HG02870 (cell line): ENCODE results near the gene WHRN.

Experiments
- ATAC-seq: cut with Tn5 transposase; IDR thresholded peaks from one replicate; pipeline ENCODE4 v1.9.1; 2021; ENCODE audit warnings: mild to moderate bottlenecking, moderate library complexity; ENCODE audit not compliant: unreplicated experiment

Gene WHRN

GRCh38 chr9:114386886-114387679 lies 118.2 kb downstream of the WHRN start:
- ATAC-seq, result no peak

GRCh38 chr9:114386361-114386885 lies 118.8 kb downstream of the WHRN start:
- no peak for ATAC-seq

- ATAC-seq, result peak; percentile 74
Observed at GRCh38 chr9:114385397-114386181, 119.7 kb downstream of the WHRN start.

- no peak for ATAC-seq
Observed at GRCh38 chr9:114384836-114385396, 120.4 kb downstream of the WHRN start.

GRCh38 chr9:114384341-114384740 lies 120.9 kb downstream of the WHRN start:
- ATAC-seq, result no peak

GRCh38 chr9:114383521-114384231 lies 121.6 kb downstream of the WHRN start:
- no peak for ATAC-seq

- peak; percentile 19 for ATAC-seq
Observed at GRCh38 chr9:114382699-114383520, 122.4 kb downstream of the WHRN start.

GRCh38 chr9:114378883-114379282 lies 126.4 kb downstream of the WHRN start:
- no peak for ATAC-seq

- no peak for ATAC-seq
Observed at GRCh38 chr9:114378016-114378415, 127.3 kb downstream of the WHRN start.

GRCh38 chr9:114376586-114377445 lies 128.5 kb downstream of the WHRN start:
- ATAC-seq, result no peak

- no peak for ATAC-seq
Observed at GRCh38 chr9:114375386-114376175, 129.7 kb downstream of the WHRN start.

GRCh38 chr9:114374936-114375335 lies 130.3 kb downstream of the WHRN start:
- no peak for ATAC-seq

GRCh38 chr9:114373960-114374730 lies 131.1 kb downstream of the WHRN start:
- no peak for ATAC-seq

GRCh38 chr9:114372921-114373448 lies 132.3 kb downstream of the WHRN start:
- ATAC-seq, result peak; percentile 88

- no peak for ATAC-seq
Observed at GRCh38 chr9:114371973-114372917, 133.0 kb downstream of the WHRN start.

- ATAC-seq, result no peak
Observed at GRCh38 chr9:114371343-114371944, 133.8 kb downstream of the WHRN start.
